IPS-20b (cell line): ENCODE data around the gene POLR3K.

ENCODE experiments used
- H3K27ac ChIP-seq: one replicate; pipeline ENCODE4 v1.5.1; 2013; ENCODE audit warnings: low read length
- H3K27me3 ChIP-seq: 2 replicates; pipeline ENCODE4 v1.6.1; 2013; ENCODE audit warnings: mild to moderate bottlenecking, low read length, inconsistent platforms; ENCODE audit not compliant: insufficient read depth
- H3K36me3 ChIP-seq: 2 replicates; pipeline ENCODE4 v1.6.1; 2013; ENCODE audit warnings: low read depth, mild to moderate bottlenecking, inconsistent platforms, low read length, moderate library complexity; ENCODE audit not compliant: insufficient read depth
- H3K4me1 ChIP-seq: 2 replicates; pipeline ENCODE4 v1.6.1; 2013; ENCODE audit warnings: mild to moderate bottlenecking, control low read depth, inconsistent platforms, low read length, moderate library complexity; ENCODE audit not compliant: insufficient read depth
- H3K4me3 ChIP-seq: 2 replicates; pipeline ENCODE4 v1.5.1; 2013; ENCODE audit warnings: mild to moderate bottlenecking, low read length, inconsistent platforms
- H3K9ac ChIP-seq: 2 replicates; pipeline ENCODE4 v1.6.1; 2013; ENCODE audit warnings: low read depth, mild to moderate bottlenecking, inconsistent platforms, low read length, moderate library complexity
- H3K9me3 ChIP-seq: 2 replicates; pipeline ENCODE4 v1.6.1; 2013; ENCODE audit warnings: mild to moderate bottlenecking, low read depth, low read length, inconsistent platforms; ENCODE audit not compliant: insufficient read depth

The POLR3K gene

DNA sequence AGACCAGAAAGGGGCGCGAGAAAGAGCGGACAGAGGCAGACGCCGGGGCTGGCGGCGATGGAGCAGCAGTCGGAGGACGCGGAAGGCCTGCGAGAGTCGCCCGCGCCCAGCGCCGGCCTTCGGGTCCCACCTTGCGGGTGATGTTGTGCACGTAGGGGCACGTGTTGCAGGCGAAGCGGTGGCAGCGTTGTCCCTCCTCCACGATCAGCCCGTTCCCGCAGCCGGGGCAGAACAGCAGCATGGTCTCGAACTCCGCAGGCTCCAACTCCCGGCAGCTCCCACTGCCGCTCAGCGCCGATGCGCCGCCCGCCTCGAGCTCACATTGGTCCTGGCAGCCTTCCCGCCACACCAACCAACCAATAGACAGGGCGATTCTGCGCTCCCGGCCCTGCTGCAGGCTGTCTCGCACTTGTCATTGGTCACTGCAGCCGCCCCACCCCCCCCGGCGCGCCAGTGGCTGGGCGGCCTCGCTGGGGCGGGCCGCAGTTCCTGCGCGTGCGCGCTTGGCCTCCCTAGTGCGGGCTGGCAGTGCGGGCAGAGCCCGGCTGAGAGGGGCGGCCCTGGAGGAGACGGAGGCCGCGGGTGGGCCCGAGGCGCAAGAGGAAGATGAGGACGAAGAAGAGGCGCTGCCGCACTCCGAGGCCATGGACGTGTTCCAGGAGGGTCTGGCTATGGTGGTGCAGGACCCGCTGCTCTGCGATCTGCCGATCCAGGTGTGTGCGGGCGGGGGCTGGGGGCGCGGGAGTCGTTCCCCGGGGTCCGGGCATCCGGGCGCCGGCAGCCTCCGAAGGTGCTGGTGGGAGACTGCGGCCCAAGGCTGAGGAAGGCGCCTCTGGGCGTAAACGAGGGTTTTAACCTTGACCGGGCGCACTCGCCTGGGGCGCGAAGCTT is at the start of gene POLR3K, which contains the start of gene SNRNP25:
POLR3K (minus strand) TSS at position 263 of the 891 bp plus-strand sequence; CDS start at position 241, 22 bp downstream.
SNRNP25 (plus strand) TSS at position 483 of the 891 bp plus-strand sequence; CDS start at position 672, 189 bp downstream.
- H3K9ac ChIP-seq, result peak within 1 kb of the TSS; percentile 91
- no peaks in the 10 kb centered on the region for H3K9me3 ChIP-seq
- H3K27ac ChIP-seq, result peak within 1 kb of the TSS; percentile 77
- H3K4me1 ChIP-seq, result peaks cover 5% of the 10 kb centered on the region; the same call in 1 of the 2 replicates
- peaks cover 59% of the 10 kb centered on the region for H3K36me3 ChIP-seq
- peak within 1 kb of the TSS; percentile 86 for H3K4me3 ChIP-seq
- no peaks in the 10 kb centered on the region for H3K27me3 ChIP-seq

DNA sequence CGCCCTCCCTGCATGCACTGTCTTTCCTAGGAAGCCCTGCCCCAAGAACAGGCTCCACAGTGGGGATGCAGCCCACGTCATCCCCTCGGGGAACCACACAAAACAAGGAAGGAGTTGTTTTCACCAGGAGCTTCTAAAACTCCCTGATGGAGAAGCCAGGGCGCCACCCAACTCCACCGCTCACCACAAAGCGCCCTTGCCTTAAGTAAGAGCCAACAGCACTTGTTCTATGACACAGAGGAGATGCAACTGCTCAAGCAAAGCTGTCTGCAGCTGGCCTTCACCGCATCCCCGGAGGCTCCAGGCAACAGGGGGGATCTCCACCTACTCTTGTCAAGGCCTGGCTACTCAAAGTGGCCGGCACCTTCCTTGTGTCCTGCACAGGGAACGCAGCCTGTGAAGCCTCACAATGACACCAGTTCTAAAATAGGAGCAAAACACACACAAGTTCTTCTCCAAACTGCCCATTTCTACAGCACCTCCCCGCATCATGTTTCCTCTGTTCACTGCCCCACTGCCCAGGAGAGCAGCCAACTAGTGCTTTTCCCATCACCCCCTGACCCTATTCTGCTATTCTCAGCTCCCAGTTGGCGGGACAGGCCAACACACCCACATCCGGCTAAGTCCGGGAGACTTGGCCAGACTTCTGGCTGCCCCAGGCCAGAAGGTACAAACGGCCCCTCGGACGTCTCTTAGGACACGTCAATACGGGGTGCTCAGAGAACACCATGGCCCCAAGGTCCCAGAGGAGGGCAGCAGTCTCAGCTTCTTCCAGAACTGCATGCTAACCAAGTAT is 48.9 kb upstream of the POLR3K start:
- no peak overlapping the region for H3K27ac ChIP-seq
- H3K4me1 ChIP-seq, result no peaks in the 10 kb centered on the region
- H3K27me3 ChIP-seq, result no peaks in the 10 kb centered on the region
- H3K36me3 ChIP-seq, result peaks cover 9% of the 10 kb centered on the region; the same call in 1 of the 2 replicates
- H3K4me3 ChIP-seq, result no peak overlapping the region
- H3K9me3 ChIP-seq, result no peaks in the 10 kb centered on the region
- H3K9ac ChIP-seq, result no peak overlapping the region

DNA sequence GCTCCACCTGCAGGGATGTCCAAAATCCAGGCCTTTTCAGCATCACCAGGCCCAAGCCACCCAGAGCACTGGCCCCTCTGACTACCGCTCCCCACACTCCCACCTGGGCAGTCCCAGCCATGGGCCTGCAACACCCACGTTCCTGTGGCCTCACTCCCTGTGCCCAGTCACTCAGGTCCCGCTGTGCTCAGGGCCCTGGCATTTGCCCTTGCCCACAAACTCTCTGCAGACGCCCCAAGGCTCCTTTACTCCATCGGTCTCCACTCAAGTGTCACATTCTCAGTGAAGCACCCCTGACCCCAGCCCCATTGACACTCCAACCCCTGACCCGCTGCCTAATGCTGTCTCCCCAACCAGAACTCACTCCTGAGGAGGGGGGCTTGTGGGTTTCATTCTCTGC is 48.2 kb upstream of the POLR3K start:
- no peaks in the 10 kb centered on the region for H3K27me3 ChIP-seq
- no peak overlapping the region for H3K27ac ChIP-seq
- H3K4me3 ChIP-seq, result no peak overlapping the region
- no peak overlapping the region for H3K9ac ChIP-seq
- H3K36me3 ChIP-seq, result peaks cover 9% of the 10 kb centered on the region; the same call in 1 of the 2 replicates
- no peaks in the 10 kb centered on the region for H3K4me1 ChIP-seq
- H3K9me3 ChIP-seq, result no peaks in the 10 kb centered on the region

DNA sequence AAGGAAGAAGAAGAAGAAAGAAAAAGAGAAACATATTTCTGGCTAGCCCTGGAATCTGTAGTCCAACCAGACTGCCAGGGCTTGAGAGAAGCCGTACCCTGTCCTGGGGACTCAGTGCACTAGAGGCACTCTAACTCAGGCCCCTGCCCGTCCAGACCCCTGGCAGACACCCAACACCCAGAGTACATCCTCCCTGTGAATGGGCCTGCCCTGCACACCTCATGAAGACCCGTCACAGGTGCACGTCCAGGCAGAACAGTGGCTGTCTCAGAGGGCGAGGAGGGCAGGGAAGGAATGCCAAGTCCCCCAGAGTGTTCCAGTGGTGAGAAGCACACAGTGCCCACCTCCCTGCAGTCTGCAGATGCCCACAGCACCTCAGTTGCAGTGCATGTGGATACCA is 47.6 kb upstream of the POLR3K start:
- no peaks in the 10 kb centered on the region for H3K4me1 ChIP-seq
- no peaks in the 10 kb centered on the region for H3K9me3 ChIP-seq
- no peak overlapping the region for H3K4me3 ChIP-seq
- no peak overlapping the region for H3K27ac ChIP-seq
- H3K36me3 ChIP-seq, result peaks cover 13% of the 10 kb centered on the region
- no peaks in the 10 kb centered on the region for H3K27me3 ChIP-seq
- H3K9ac ChIP-seq, result no peak overlapping the region

DNA sequence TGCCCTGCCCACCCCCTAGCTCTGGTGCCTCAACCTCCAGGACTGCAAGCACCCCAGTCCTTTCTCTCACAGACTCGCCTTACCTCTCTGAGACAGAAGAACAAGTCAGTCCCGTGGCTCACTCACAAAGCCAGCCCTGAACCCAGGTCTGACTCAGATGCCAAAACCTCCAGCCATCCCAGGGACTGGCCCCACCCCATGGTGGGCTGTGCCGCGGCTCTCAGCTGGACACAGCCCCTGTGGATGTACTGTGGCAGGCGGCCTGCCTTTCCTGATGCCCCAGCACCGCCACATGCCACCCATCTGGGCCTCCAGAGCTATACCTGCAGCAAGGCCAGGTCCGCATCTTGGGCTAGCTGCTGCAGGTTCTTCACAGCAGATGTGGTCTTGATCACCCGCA is 44.4 kb upstream of the POLR3K start:
- Histone ChIP-seq H3K4me1 (no peaks in the 10 kb centered on the region), H3K27me3 (no peaks in the 10 kb centered on the region)

DNA sequence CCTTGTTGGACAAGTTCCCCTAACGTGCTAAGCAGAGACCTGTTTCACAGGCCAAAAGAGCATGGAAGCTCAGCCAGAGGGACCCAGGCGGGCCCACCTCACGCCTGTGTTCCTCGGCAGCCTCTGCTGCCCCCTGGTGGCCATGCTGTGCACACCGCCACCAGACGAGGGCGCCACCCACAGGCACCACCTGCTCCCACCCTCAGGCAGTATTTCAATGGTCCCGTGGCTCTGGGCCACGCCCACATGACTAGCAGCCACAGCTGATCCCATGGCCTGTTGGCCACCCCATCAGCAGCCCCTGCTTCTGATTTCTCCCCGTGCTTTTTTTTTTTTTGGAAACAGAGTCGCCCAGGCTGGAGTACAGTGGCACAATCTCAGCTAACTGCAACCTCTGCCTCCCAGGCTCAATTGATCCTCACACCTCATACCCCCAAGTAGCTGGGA is 43.5 kb upstream of the POLR3K start:
- Histone ChIP-seq H3K9ac (no peak overlapping the region), H3K27me3 (no peaks in the 10 kb centered on the region), H3K36me3 (peaks cover 6% of the 10 kb centered on the region; the same call in 1 of the 2 replicates)

More for the DNA sequence above, 44.4 kb upstream of the POLR3K start:
- no peak overlapping the region for H3K4me3 ChIP-seq
- no peak overlapping the region for H3K27ac ChIP-seq
- no peak overlapping the region for H3K9ac ChIP-seq
- no peaks in the 10 kb centered on the region for H3K9me3 ChIP-seq
- peaks cover 6% of the 10 kb centered on the region; the same call in 1 of the 2 replicates for H3K36me3 ChIP-seq

DNA sequence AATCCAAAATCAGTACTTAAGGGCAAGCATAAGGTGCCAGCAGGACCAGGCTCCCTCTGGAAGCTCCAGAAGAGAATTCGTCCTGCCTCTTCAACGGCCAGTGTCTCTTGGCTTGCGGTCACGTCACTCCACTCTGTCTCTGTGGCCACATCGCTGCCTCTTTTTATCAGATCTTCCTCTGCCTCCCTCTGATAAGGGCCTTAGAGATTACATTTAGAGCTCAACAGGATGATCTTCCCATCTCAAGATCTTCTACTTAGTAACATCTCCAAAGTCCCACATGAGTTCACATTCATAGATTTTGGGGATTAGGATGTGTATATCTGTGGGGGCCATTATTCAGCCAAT is 41.5 kb upstream of the POLR3K start:
- Histone ChIP-seq H3K4me1 (no peaks in the 10 kb centered on the region), H3K9ac (no peak overlapping the region), H3K4me3 (no peak overlapping the region), H3K27ac (no peak overlapping the region), H3K9me3 (no peaks in the 10 kb centered on the region), H3K36me3 (peaks cover 6% of the 10 kb centered on the region; the same call in 1 of the 2 replicates), H3K27me3 (no peaks in the 10 kb centered on the region)

More for the DNA sequence above, 43.5 kb upstream of the POLR3K start:
- H3K27ac ChIP-seq, result no peak overlapping the region
- H3K4me1 ChIP-seq, result no peaks in the 10 kb centered on the region
- no peaks in the 10 kb centered on the region for H3K9me3 ChIP-seq
- H3K4me3 ChIP-seq, result no peak overlapping the region

DNA sequence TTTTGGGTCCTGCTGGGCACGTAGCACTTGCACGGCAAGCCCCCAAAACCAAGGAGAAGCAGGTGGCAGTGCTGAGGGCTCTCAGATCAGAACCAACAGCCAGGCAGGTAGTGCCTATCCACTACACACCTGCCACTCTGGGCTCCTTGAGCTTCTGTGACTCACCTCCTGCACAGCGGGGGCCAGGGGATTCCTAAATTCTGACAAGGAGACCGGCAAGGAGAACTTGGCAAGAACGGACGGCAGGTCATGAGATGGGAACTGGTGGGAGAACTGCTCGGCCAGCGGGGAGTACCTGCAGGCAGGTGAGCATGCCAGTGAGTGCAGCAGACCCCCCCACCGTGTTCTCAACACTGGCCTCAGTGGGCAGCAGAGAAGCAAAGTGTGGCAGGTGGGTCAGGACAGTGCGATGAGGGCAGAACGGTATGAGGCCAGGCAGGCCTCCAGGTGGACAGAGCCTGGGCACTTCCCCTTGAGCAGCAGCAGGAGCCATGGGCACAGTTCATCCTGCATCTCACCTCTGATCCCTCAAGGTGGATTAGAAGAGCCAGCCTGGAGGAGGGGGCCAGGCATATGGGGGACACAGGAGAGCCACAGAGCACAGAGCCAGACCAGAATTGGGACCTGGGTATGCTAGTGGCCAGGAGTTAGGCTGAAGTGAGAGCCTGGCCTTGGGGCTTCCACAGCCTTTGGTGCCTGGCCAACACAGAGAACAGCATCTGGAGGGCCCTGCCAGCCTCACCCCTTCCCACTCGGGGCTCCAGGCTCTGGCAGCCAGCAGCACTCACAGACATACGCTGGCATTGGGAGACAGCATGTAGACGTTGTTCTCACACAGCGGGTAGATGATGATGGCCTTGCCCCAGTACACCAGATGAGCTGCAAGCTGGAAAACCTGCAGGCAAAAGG is 39.3 kb upstream of the POLR3K start:
- H3K4me1 ChIP-seq, result no peaks in the 10 kb centered on the region
- H3K27me3 ChIP-seq, result no peaks in the 10 kb centered on the region
- H3K36me3 ChIP-seq, result peaks cover 17% of the 10 kb centered on the region
- H3K9ac ChIP-seq, result no peak overlapping the region
- H3K9me3 ChIP-seq, result no peaks in the 10 kb centered on the region
- H3K27ac ChIP-seq, result no peak overlapping the region
- H3K4me3 ChIP-seq, result no peak overlapping the region

DNA sequence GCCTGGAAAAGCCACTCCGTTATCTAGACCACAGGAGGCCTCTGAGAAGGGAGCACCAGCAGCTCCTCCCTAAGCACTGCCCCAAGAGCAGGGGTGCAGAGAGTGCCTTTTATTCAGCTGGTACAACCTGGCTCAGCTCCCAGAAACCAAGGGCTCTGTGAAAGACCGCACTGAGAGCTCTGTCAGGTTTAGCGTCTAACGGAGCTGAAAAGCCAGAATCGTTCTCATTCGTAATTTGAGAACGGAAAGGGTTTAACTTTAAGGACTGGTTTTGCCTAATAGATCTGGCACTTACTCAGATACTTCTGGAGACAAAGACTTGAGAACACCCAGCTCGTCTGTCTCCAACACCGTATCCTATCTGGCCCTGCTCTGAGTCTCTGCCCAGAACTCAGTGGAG is 38.1 kb upstream of the POLR3K start:
- no peaks in the 10 kb centered on the region for H3K4me1 ChIP-seq
- H3K9me3 ChIP-seq, result no peaks in the 10 kb centered on the region
- H3K27me3 ChIP-seq, result no peaks in the 10 kb centered on the region
- H3K9ac ChIP-seq, result no peak overlapping the region
- H3K4me3 ChIP-seq, result no peak overlapping the region
- H3K36me3 ChIP-seq, result peaks cover 25% of the 10 kb centered on the region
- H3K27ac ChIP-seq, result no peak overlapping the region

DNA sequence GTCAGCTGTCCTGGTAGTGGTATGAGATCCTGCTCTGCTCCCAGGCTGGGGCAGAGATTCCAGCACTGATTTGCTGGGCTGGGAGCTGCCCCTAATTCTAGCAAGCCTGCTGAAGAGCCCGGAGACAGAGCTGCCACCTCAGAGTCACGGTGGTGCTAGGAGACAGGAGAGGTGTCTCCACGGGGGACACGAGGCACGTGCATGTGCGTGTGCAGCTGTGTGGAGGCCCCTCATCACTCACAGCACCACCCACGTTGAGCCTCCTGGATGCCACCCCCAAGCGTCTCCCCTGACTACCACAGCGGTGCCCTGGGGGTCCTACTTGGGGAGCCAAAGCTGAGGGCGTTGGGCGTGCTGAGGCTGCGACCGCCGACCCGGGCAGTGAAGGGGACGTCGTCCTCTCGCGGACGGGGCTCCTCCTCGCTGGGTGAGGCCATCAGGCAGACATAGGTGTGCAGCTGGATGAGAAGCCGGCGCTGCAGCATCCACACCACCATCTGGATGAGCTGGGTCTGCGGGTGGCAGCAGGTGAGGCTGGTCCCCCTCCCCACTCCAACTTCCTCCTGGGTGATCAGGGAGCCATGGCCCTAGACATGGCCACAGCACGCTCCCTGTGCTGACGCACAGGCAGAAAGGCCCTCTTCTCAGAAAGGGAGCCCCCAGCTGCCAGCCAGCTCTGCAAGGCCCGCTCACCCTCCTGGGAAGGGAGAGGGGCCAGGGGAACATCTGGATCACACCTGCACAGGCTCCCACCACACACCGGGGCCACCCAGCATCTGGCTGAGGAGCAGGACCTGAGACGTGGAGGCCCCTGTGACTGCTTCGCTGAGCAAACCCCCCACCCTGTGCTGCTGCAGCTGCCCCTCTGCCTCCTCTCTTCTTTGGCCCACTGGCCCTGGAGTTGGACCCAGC is 36.2 kb upstream of the POLR3K start:
- Histone ChIP-seq H3K27me3 (no peaks in the 10 kb centered on the region), H3K36me3 (peaks cover 36% of the 10 kb centered on the region), H3K4me3 (no peak overlapping the region), H3K9me3 (no peaks in the 10 kb centered on the region), H3K27ac (no peak overlapping the region), H3K4me1 (no peaks in the 10 kb centered on the region), H3K9ac (no peak overlapping the region)
